T-helper 9 cell (primary cell): ENCODE results near the gene EVC2.
"Not testable (repeated sequence)": the region's sequence is repeated elsewhere in the genome, so short reads cannot be mapped to it uniquely, and the experiment has no call there.

Source experiments
- DNase-seq: peaks from one replicate; pipeline ENCODE4 v3.0.0-alpha.2; 2020

Gene EVC2

DNA sequence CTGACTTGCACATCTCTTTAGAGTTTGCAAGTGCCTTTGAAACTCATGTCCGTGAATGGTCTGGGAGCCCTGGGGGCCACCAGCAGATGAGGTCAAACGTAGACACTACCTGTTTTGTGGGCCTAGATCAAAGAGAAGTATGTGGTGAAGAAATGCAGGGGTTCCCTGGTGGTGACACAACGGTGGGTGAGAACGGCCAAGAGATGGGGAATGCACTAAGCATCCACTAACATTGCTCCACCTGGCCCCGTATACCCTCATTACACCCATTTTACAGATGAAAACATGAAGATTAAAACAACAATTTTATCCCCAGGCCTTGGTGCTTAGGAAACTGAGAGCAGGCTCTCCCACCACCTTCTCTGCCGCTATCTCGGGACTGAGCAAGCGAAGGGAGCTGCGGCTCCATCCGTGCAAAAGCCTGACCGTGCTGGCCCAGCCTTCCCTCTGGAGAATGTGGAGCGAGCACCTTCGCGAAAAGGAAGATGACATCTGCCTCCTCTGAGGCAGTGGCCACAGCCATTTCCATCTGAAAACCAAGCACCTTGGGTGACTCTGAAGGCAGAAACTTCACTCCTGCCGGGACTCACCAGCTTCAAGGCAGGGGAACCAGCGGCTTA, 91.9 kb downstream of the EVC2 start:
- no peak for DNase-seq

- no peak for DNase-seq
These were observed 92.8 kb downstream of the EVC2 start for GRCh38 chr4:5615496-5616075.

GRCh38 chr4:5611750-5612149, 96.6 kb downstream of the EVC2 start:
- no peak for DNase-seq

GRCh38 chr4:5609306-5610007, 98.9 kb downstream of the EVC2 start:
- no peak for DNase-seq

DNA sequence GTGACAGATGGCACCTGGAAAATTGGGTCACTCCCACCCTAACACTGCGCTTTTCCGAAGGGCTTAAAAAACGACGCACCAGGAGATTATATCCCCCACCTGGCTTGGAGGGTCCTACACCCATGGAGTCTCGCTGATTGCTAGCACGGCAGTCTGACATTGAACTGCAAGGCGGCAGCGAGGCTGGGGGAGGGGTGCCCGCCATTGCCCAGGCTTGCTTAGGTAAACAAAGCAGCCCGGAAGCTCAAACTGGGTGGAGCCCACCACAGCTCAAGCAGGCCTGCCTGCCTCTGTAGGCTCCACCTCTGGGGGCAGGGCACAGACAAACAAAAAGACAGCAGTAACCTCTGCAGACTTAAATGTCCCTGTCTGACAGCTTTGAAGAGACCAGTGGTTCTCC, 114.5 kb downstream of the EVC2 start:
- DNase-seq: not testable (repeated sequence)

GRCh38 chr4:5592272-5592671, 116.1 kb downstream of the EVC2 start:
- no peak for DNase-seq

DNA sequence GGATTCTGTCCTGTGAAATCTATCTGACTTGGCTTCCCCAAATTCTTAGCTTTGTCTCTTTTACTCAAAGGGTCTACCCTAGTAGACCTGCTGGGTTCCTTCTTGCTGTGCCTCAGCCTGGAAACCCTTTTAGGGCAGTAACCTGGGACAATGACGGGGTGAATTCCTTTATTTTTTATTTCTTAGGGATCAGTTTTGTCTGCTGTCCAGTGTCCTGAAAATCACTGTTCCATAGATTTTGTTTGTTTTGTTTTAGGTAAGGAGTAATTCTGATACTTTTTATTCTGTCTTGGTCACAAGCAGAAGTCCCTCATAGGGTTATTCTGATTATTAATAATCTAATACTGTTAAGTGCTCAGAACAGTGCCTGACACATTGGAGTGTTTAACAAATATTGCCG, 118.9 kb downstream of the EVC2 start:
- DNase-seq: no peak

GRCh38 chr4:5588046-5588445, 120.3 kb downstream of the EVC2 start:
- DNase-seq: no peak

DNA sequence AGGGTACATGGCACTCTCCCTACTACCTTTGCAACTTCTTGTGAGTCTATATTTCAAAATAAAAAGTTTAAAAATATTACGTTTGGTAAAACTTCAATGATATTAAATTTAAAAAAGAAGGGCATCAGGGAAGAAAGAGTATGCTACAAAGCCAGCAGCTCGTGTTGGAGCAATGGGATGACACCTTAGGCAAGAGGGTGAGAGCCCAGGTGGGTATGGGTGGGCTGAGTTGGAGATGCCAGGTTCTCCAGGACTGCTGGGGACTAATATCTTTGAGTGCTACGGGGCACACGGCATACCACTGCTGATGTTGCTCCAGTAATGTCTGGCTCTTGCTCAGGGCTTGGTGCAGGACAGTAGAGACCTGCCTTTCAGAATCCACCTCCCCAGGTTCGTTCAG, 132.4 kb downstream of the EVC2 start:
- DNase-seq: no peak

GRCh38 chr4:5574386-5574785, 134.0 kb downstream of the EVC2 start:
- no peak for DNase-seq

GRCh38 chr4:5573965-5574364, 134.4 kb downstream of the EVC2 start:
- DNase-seq: no peak

DNA sequence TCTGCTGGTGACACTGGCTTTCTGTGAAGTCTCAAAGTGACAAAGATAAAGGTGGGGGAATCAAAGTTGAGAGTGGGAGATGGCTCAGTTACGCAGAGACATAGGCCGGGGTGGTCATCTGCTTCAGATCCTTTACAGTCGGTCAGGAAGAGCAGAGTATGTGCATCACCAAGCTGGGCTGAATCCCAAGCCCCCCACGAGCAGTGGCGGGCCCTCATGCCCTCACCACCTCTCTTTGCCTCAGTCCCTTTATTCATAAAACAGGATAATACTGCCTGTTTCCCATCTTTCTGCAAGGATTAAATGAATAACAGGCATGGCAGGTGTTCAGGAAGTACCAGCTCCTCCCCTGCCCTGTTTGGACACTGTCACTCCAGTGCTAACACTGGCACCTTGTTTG, 135.6 kb downstream of the EVC2 start:
- no peak for DNase-seq

GRCh38 chr4:5572114-5572513, 136.2 kb downstream of the EVC2 start:
- DNase-seq: no peak

- no peak for DNase-seq
These were observed 136.7 kb downstream of the EVC2 start for GRCh38 chr4:5571646-5572045.

DNA sequence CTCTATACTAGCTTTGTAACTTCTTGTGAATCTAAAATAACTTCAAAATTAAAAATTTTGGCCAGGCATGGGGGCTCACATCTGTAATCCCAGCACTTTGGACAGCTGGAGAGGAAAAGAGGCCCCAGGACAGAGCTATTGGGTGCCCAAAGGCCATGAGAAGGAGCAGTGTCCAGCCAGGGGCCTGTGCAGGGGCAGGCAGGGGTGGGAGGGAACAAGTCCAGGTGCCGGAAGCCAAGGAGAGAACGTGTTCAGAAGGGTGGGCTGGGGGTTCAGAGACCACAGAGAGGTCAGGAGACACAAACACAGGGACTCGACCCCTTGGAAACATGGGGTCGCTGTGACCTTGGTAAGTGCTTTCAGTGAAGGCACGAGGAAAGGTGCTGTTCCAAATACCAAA, 138.9 kb downstream of the EVC2 start:
- DNase-seq: no peak

GRCh38 chr4:5568931-5569330, 139.4 kb downstream of the EVC2 start:
- DNase-seq: no peak

- DNase-seq: no peak
These were observed 140.0 kb downstream of the EVC2 start for GRCh38 chr4:5568336-5568735.

DNA sequence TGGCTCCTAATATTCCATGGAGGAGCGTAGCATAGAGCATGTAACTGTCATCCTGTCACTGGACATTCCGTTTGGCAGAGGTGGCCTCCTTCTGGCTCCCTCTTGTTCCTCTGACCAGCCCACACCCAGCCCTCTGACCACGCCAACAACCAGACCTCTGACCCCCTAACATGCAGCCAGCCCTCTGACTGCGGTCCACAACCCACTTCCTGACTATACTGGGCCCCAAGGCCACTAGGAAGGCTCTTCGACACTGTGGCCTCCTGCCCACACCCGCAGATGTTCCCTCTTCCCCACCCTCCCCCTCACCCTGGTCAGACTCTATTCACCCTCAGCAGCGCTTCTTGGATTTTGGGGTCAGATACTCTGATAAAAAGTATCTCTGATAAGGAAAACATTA, 141.4 kb downstream of the EVC2 start:
- no peak for DNase-seq

DNA sequence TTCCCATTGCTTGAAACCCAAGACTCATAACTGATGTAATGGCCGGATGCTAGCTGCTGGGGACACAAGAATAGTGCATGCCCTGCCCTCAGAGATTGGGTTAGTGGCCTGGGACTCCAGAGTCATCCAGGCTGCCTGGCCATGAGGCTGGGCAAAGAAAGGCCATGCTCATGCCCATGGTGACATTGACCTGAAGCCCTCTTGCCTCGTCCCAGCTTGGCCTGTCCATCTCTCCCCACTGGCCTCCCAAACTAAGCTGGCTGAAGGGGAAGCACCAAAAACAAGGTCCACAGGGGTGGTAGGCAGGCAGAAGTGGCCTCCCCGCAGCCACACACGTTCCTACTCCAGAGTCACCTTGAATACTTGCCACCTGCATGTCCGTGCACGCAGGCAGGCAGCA, 141.8 kb downstream of the EVC2 start:
- DNase-seq: no peak

DNA sequence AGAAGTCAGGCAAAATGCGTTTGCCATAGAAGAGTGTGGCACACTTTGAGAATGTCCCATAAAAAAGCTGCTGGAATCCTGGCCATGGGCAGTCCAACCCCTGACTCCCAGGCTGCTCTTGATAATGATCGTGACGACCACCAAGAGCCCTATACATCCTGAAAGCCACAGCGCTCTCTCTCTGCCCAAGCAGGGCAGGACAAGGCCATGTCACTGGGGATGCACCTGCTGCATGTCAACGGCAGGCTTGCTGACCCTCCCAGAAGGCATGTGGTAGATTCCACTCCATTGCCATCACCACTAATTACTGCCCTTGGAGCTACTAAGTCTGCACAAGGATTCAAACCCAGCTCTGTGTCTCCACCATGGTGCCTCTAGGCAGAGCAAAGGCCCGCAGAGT, 144.5 kb downstream of the EVC2 start:
- DNase-seq: no peak

GRCh38 chr4:5562476-5562875, 145.9 kb downstream of the EVC2 start:
- no peak for DNase-seq

GRCh38 chr4:5561286-5561685, 147.1 kb downstream of the EVC2 start:
- no peak for DNase-seq

GRCh38 chr4:5558502-5558901, 149.9 kb downstream of the EVC2 start:
- no peak for DNase-seq

DNA sequence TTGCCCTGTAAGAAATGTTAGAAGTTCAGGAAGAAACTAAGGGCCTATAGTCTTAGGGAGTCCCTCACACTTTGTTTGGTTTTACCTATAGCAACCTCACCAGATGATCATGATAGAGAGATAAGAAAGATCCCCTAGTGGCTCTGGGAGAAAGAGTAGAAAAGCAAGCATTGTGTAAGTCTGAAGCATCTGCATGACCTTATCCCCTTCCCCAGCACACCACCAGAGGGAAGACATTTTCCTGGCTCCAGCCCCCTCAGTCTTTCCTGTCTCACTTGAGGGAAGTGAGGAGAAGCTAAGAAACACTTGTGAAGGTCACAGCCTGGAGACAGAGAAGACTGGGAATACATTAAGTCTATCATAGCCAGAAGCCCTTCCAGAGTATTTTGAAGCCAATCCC, 154.0 kb downstream of the EVC2 start:
- DNase-seq: no peak

- no peak for DNase-seq
These were observed 154.6 kb downstream of the EVC2 start for GRCh38 chr4:5553801-5554200.
